ENCODE results near the gene SYNDIG1.
A peak's percentile ranks its signal among the peaks of the same experiment; 100 is the strongest.
"Not testable (repeated sequence)": the region's sequence is repeated elsewhere in the genome, so short reads cannot be mapped to it uniquely, and the experiment has no call there.

Gene SYNDIG1

GRCh38 chr20:24493661-24494459, 24.4 kb downstream of the SYNDIG1 start:
- DNase-seq = no peak

DNA sequence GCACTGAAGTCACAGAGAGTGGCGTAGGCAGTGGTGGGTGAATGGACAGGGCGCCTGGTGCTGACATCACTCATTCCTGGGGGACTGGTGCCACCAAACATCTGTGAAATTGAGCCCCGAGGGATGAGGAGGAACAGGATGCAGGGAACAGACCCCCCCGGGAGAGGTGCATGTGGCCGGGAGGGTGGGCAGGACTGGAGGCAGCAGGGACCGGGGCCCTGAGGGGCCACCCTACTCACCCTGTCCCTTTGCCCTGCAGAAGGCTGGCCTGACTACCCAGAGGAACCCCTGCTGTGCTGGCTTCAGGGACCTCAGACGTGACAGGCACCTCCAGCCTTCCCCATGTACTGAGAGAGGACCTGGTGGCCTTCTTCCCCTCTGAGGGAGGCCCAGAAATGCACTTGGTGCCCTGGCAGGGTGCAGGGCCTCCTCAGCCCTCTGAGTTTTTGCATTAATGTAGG, 25.1 kb downstream of the SYNDIG1 start:
- no peak for DNase-seq

DNA sequence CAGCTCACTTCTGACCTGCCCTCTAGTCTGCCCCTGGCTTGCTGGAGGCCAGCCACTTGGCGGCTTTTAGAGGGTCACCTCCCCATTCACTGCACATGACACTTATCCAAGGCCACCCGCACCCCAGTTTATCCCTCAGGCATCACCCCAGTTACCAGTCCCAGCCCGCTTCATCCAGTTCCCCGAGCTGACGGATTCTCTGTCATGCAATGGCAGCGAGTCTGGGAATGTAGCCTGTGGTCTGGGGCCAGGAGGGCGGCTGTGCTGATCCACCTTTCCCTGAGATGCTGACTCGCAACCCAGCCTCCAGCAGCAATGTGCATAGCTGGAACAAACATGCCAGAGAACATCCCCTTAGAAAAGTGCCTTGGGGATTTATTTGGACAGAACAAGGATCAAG, 25.8 kb downstream of the SYNDIG1 start:
- DNase-seq = no peak

DNA sequence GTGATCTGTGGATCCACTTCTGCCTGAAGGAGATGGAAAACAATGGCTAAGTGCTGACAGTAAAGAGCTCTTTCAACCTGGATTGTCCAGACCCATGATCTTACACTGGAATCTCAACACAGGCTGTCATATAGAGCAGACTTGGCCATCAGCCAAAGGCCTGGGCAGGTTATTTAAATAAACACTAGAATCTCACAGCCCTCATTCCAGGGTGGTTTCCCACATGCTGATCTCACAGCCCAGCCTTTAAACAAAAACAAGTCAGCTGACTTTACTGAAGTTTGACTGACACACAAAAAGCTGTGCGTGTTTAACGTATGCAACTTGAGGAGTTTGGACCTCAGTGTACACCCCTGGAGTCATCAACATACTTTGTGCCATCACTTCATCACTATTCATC, 28.4 kb downstream of the SYNDIG1 start:
- peak; percentile 60 for DNase-seq

DNA sequence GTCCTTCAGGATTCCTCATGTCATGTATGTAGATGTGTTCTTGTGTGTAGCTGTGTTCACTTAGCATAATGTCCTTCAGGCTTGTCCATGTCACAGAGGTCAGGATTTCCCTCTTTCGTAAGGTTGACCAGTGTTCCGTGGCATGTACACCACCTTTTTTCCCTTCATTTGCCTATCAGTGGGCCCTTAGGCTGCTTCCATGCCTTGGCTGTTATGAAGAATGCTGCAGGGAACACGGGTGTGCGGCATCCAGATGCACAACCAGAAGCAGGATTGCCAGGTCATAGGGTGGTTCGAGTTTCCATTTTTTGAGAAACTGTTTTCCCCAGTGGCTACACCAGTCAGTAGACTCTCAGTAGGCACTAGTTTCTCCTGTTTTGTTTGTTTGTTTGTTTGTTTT, 29.2 kb downstream of the SYNDIG1 start:
- no peak for DNase-seq

DNA sequence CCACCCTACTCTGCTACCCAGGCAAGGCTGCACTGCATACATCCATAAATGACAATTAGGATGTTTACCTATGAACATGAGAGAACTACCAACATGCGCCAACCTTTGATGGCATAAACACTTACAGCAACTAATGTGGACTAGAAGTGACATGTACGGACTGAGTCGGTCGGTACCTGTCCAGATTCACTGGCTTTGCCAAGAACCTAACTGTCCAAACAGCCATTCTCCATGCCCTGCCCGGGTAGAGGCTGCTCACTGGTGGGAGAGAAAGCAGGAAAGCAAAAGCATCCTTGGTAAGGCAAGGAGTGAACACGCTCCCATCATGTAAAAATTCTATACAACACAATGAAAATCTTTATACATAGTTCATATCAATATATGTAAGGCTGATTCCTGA, 30.0 kb downstream of the SYNDIG1 start:
- DNase-seq = no peak

- peak; percentile 52 for DNase-seq
Observed at GRCh38 chr20:24501764-24502556, 32.5 kb downstream of the SYNDIG1 start.

GRCh38 chr20:24502661-24503060, 33.2 kb downstream of the SYNDIG1 start:
- DNase-seq = no peak

DNA sequence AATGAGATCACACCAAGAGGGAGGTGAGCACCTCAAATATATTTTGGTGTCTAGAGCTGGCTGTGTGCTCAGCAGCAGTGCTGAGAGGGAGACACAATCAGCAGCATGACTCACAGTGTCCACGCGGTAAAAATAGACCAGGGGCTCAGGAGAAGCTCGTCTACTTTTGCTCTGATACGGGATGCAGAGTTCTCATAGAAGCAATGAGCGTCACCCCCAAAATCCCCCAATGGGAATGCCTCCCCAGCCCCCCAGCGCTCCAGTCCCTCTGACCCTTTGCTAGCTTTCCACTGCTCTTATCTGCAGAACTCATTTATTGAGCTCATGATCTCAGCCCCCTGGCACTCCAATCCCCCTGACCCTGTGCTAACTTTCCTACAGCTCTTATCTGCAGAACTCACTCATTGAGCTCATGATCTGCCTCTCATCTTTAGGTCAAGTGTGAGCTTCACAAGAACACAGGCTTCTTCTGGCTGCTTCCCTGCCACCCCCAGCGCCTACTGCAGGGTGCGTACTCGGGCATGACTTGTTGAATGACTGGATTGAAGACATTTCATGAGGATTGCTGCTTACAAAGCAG, 34.0 kb downstream of the SYNDIG1 start:
- no peak for DNase-seq

GRCh38 chr20:24504331-24505285, 35.2 kb downstream of the SYNDIG1 start:
- DNase-seq = no peak

GRCh38 chr20:24506146-24506545, 36.7 kb downstream of the SYNDIG1 start:
- no peak for DNase-seq

GRCh38 chr20:24506696-24507095, 37.3 kb downstream of the SYNDIG1 start:
- no peak for DNase-seq

DNA sequence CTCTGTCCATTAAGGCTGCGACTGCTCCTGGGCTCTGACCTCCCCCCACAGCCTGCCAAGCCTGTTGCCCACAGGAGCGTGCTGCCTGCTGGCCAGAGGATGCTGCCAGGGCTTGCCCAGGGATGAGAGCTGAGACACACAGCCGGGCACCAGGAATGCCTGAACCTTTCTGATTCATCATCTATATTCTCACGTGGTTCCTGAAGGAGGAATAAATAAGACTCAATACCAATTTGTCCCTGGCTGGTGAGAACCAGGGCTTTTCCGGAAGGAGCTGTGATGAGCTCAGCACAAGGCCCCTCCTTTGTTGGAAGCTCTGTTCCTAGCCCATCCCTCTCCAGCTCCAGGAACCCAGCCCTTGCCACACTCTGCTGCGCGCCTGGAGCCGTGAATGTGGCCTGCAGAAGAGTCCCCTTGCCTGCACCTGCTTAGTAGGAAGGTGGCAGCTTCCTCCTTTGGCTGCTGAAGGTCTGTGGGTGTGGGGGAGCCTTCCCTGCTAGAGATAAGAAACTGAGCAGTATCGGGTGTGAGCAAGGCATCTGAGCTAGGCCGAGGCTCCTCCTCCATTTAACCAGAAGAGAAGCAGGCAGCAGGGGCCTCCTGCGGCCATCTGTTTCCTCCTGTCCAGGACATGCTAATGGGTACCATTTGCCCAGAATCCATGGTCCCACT, 37.9 kb downstream of the SYNDIG1 start:
- no peak for DNase-seq

DNA sequence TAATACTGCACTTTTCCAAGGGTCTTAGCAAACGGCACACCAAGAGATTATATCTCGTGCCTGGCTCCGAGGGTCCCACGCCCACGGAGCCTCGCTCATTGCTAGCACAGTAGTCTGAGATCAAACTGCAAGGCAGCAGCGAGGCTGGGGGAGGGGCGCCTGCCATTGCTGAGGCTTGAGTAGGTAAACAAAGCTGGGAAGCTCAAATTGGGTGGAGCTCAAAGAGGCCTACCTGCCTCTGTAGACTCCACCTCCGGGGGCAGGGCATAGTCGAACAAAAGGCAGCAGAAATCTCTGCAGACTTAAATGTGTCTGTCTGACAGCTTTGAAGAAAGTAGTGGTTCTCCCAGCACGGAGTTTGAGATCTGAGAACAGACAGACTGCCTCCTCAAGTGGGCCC, 43.0 kb downstream of the SYNDIG1 start:
- not testable (repeated sequence) for DNase-seq

GRCh38 chr20:24518515-24518914, 49.1 kb downstream of the SYNDIG1 start:
- DNase-seq = no peak

GRCh38 chr20:24519476-24519875, 50.0 kb downstream of the SYNDIG1 start:
- DNase-seq = no peak

GRCh38 chr20:24521032-24521431, 51.6 kb downstream of the SYNDIG1 start:
- DNase-seq = no peak

DNA sequence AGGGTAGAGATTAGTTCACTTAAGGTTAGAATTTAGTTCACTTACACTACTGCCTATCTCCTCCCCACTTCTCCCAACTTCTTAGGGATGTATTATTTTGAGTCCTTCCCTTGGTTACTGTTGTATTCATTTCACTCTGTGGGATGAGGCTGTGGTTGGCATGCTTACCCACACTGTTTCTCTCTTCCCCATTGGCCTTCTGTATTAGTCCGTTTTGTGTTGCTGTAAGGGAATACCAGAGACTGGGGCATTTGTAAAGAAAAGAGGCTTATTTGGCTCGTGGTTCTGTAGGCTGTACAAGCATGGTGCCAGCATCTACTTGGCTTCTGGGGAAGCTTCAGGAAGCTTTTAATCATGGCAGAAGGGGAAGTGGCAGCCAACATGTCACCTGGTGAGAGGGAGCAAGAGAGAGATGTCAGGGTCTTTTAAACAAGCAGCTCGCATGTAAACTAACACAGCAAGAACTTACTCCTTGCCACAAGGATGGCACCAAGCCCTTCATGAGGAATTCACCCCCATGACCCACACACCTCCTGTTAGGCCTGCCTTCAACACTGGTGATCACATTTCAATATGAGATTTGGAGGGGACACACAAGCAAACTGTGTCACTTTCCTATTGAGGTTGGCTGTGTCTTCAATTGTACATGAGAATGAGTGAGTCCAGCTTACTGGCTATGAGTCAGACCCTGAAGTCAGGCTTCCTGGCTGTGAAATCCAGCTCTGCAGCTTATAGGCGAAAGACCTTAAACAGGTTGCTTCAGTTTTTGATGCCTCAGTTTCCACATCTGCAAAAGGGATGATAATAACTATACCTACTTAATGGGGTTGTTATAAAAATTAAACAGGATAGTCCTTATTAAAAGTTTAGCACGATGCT, 53.3 kb downstream of the SYNDIG1 start:
- no peak for DNase-seq

DNA sequence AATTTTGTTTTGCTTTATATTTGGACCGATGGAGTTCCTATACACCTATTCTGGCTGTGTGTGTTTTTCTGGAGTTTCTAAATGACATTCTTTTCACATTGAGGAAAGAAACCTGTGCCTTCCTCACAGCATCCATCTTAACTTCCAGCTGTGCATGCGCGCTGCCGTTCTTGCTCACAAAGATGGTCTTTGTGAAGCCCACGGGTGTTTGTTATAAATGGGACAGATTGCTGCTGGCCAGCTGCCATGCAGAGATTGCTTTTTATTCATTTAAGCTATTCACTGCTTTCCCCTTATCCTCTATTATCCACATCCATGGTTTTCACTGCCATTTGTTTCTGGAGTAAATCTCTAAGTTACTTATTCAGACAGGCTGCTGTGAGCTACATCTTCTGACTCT, 54.2 kb downstream of the SYNDIG1 start:
- no peak for DNase-seq

GRCh38 chr20:24528583-24529368, 59.3 kb downstream of the SYNDIG1 start:
- DNase-seq = no peak
